ENCODE measurements around the gene INO80E. TPM values are rescaled to one million over a fixed set of nuclear protein-coding genes. Genes with fewer than 3 reads are reported as not detected.
"Not testable (repeated sequence)": the region's sequence is repeated elsewhere in the genome, so short reads cannot be mapped to it uniquely, and the experiment has no call there.

INO80E gene
- total and polyA plus RNA-seq, 2 of the 8 experiments (the other 6 are each of a cell fraction or from before 2014, with no cell fraction given): 43.0 to 91.2 TPM

- not testable (repeated sequence) for H3K4ac ChIP-seq (replicated peaks; ENCODE audit: insufficient read length, low read depth, low read length); H2AK5ac ChIP-seq (ENCODE audit: low read depth, low read length); H3K27me3 ChIP-seq (replicated peaks in 1 of 4; ENCODE audit: control insufficient read depth in 3 of 4, extremely low read depth in 1 of 4, insufficient read depth in 3 of 4, low read length in 3 of 4); H3K56ac ChIP-seq (replicated peaks; ENCODE audit: insufficient read length, low read depth, low read length); H3K79me2 ChIP-seq (ENCODE audit: control insufficient read depth in 1 of 2, insufficient read depth in 2 of 2, low read length in 2 of 2); H2BK15ac ChIP-seq (ENCODE audit: low read length); H4K8ac ChIP-seq (ENCODE audit: extremely low read depth, insufficient read depth, low read length); H2BK120ac ChIP-seq (replicated peaks; ENCODE audit: low read depth, low read length); H4K91ac ChIP-seq (replicated peaks; ENCODE audit: insufficient read length, low read length); H3K79me1 ChIP-seq (ENCODE audit: low read depth, low read length); H3K23ac ChIP-seq (ENCODE audit: insufficient read length); H3K9me3 ChIP-seq (ENCODE audit: insufficient read depth in 2 of 2, low read depth in 1 of 2, low read length in 1 of 2); H3K18ac ChIP-seq (ENCODE audit: extremely low read depth, low read length); DNase-seq (ENCODE audit: low read depth in 1 of 2, low spot score in 2 of 2); H3K4me1 ChIP-seq (replicated peaks in 1 of 4; ENCODE audit: control insufficient read depth in 3 of 4, insufficient read depth in 4 of 4, low read length in 3 of 4); H4K5ac ChIP-seq (ENCODE audit: insufficient read length, low read depth, low read length); H3K14ac ChIP-seq (ENCODE audit: insufficient read length); H3K36me3 ChIP-seq (ENCODE audit: control insufficient read depth in 2 of 4, insufficient read depth in 4 of 4, low read length in 3 of 4); H2BK20ac ChIP-seq (ENCODE audit: low read length); H2BK5ac ChIP-seq (ENCODE audit: low read depth, low read length); H3K4me2 ChIP-seq (ENCODE audit: insufficient read depth in 1 of 2, low read depth in 2 of 2, low read length in 2 of 2); FAIRE-seq; H3K4me3 ChIP-seq (ENCODE audit: extremely low read depth in 1 of 4, insufficient read depth in 2 of 4, low read depth in 3 of 4, low read length in 4 of 4); H2BK12ac ChIP-seq (ENCODE audit: low read depth, low read length); H3K9ac ChIP-seq (replicated peaks in 1 of 4; ENCODE audit: extremely low read depth in 1 of 4, low read depth in 3 of 4, low read length in 3 of 4); H4K20me1 ChIP-seq (replicated peaks in 1 of 2; ENCODE audit: control insufficient read depth in 1 of 2, insufficient read depth in 2 of 2, low read length in 2 of 2); H3K27ac ChIP-seq (ENCODE audit: low read depth, low read length); H2AFZ ChIP-seq (ENCODE audit: low read length)
- ChIA-PET POLR2A (ENCODE audit: partially characterized antibody) (interaction anchor here (0.6 to 3.6 kb wide), 2 partner anchors 13 to 58 kb away, joined by 3 to 33 read pairs; partner anchors contain the start of gene TAOK2), CTCF (ENCODE audit: partially characterized antibody) (interaction anchor here (1.5 to 2.5 kb wide), 2 partner anchors 17 to 48 kb away, joined by 5 to 16 read pairs; no protein-coding TSS in a partner anchor)
- peaks cover 12% of the 10 kb centered on the region for H3K23me2 ChIP-seq (ENCODE audit: low read depth, low read length)
- WGBS, 2 experiments (ENCODE audit: extremely low coverage in 1 of 2, insufficient coverage in 1 of 2, insufficient read length in 1 of 2, insufficient replicate concordance in 2 of 2, low coverage in 1 of 2, low lambda C conversion rate in 2 of 2, missing lambda C conversion rate in 1 of 2): 86% methylated on average over 4 of the region's 4 CpGs; no CpG with 5 or more reads in 1 of the 2 experiments
Observed at GRCh38 chr16:29959821-29960220, 36.2 kb upstream of the INO80E start.
